Astrocyte of the cerebellum (primary cell): ENCODE data around the gene ELL.
A peak's percentile ranks its signal among the peaks of the same experiment; 100 is the strongest.

Experiments used
- DNase-seq: peaks from one replicate; pipeline ENCODE4 v3.0.0-alpha.2; 2011; ENCODE audit warnings: low read depth
- H3K4me3 ChIP-seq: 2 replicates; pipeline ENCODE4 v1.5.1; 2011; ENCODE audit warnings: mild to moderate bottlenecking, low read depth, low read length, moderate library complexity
- in situ Hi-C: cut with HindIII; loops from 2 replicates; pipeline ENCODE4 v1.10.0; 2017; ENCODE audit warnings: low sequenced_read_pairs
- TF ChIP-seq, protein P1 (sequence below): IDR thresholded peaks from 2 replicates; pipeline ENCODE4 v1.5.1; 2012; ENCODE audit warnings: low read length, low read depth, moderate library complexity, mild to moderate bottlenecking; ENCODE audit errors: missing control alignments

The ELL gene

GRCh38 chr19:18431351-18432197 lies 90.3 kb downstream of the ELL start:
- no peak for DNase-seq
- TF ChIP-seq, protein P1, sequence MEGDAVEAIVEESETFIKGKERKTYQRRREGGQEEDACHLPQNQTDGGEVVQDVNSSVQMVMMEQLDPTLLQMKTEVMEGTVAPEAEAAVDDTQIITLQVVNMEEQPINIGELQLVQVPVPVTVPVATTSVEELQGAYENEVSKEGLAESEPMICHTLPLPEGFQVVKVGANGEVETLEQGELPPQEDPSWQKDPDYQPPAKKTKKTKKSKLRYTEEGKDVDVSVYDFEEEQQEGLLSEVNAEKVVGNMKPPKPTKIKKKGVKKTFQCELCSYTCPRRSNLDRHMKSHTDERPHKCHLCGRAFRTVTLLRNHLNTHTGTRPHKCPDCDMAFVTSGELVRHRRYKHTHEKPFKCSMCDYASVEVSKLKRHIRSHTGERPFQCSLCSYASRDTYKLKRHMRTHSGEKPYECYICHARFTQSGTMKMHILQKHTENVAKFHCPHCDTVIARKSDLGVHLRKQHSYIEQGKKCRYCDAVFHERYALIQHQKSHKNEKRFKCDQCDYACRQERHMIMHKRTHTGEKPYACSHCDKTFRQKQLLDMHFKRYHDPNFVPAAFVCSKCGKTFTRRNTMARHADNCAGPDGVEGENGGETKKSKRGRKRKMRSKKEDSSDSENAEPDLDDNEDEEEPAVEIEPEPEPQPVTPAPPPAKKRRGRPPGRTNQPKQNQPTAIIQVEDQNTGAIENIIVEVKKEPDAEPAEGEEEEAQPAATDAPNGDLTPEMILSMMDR = no peak
- no peak overlapping the region for H3K4me3 ChIP-seq
- in situ Hi-C loops = no loop called here

GRCh38 chr19:18430417-18431144 lies 91.3 kb downstream of the ELL start:
- in situ Hi-C loops = no loop called here
- DNase-seq = no peak
- no peak overlapping the region for H3K4me3 ChIP-seq
- TF ChIP-seq, protein P1 = no peak

- DNase-seq = no peak
- in situ Hi-C loops = no loop called here
- TF ChIP-seq, protein P1 = no peak
- peak overlapping the region; percentile 34 for H3K4me3 ChIP-seq
Measured at GRCh38 chr19:18429717-18430416, 92.0 kb downstream of the ELL start.

GRCh38 chr19:18428787-18429674 lies 92.8 kb downstream of the ELL start:
- peak overlapping the region; percentile 34 for H3K4me3 ChIP-seq
- peak; percentile 66 for DNase-seq
- TF ChIP-seq, protein P1 = no peak
- in situ Hi-C loops = no loop called here

DNA sequence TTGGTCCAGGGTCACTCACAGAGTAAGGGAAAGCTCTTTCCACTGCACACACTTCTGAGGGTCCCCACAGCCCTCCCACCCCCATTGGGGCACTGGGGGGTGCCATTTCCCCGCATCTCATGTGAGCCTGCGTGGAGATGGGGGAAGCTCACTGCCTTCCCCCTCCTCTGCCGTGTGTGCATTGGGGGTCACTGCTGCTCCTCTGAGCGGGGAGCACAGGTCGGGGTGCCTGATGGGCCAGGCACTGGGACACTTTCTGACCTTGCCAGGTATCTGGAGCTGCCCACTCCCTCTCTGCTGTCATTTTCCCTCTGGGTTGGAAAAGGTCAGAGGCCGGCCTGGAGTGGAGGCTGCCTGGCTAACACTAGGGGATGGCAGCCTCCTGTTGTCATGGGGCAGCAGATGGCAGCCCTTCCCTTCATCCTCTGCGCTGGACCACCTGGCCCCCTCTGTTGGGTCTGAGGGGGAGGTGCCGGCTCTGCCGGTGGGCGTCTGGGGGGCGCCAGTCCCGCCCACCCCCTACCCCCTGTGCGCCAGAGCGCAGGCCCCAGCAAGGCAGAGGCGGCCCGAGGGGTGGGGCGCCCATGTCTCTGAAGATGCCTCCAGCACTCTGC lies 93.6 kb downstream of the ELL start:
- in situ Hi-C loops = no loop called here
- TF ChIP-seq, protein P1 = no peak
- no peak overlapping the region for H3K4me3 ChIP-seq
- no peak for DNase-seq
